ENCODE results near the gene ANO7.

The ANO7 gene

GRCh38 chr2:241159116-241159515, 29.4 kb upstream of the ANO7 start:
- H3K27ac ChIP-seq: peak overlapping the region; percentile 92

GRCh38 chr2:241160318-241160717, 28.2 kb upstream of the ANO7 start:
- no peak overlapping the region for H3K27ac ChIP-seq
- no peak for TF ChIP-seq CTCF (conservative IDR thresholded peaks at IDR 0.05)

More at GRCh38 chr2:241159116-241159515, 29.4 kb upstream of the ANO7 start:
- no peak for TF ChIP-seq CTCF (conservative IDR thresholded peaks at IDR 0.05)

- H3K27ac ChIP-seq: no peak overlapping the region
- TF ChIP-seq CTCF (conservative IDR thresholded peaks at IDR 0.05): no peak
These were observed 26.7 kb upstream of the ANO7 start for GRCh38 chr2:241161646-241162281.

- TF ChIP-seq CTCF (conservative IDR thresholded peaks at IDR 0.05): no peak
- no peak overlapping the region for H3K27ac ChIP-seq
These were observed 24.8 kb upstream of the ANO7 start for GRCh38 chr2:241163601-241164118.

- no peak for TF ChIP-seq CTCF (conservative IDR thresholded peaks at IDR 0.05)
- no peak overlapping the region for H3K27ac ChIP-seq
These were observed 20.1 kb upstream of the ANO7 start for GRCh38 chr2:241168366-241168765.

GRCh38 chr2:241173557-241173956, 14.9 kb upstream of the ANO7 start:
- peak overlapping the region; percentile 79 for H3K27ac ChIP-seq
- no peak for TF ChIP-seq CTCF (conservative IDR thresholded peaks at IDR 0.05)

GRCh38 chr2:241177526-241178334, 10.7 kb upstream of the ANO7 start:
- H3K27ac ChIP-seq: no peak overlapping the region
- no peak for TF ChIP-seq CTCF (conservative IDR thresholded peaks at IDR 0.05)
